Iris pigment epithelial cell (primary cell): ENCODE measurements around the gene RGS5.
"Not testable (repeated sequence)": the region's sequence is repeated elsewhere in the genome, so short reads cannot be mapped to it uniquely, and the experiment has no call there.

Experiments used
- DNase-seq: peaks from one replicate; pipeline ENCODE4 v3.0.0-alpha.2; 2011; ENCODE audit warnings: low read depth

The RGS5 gene, protein sequence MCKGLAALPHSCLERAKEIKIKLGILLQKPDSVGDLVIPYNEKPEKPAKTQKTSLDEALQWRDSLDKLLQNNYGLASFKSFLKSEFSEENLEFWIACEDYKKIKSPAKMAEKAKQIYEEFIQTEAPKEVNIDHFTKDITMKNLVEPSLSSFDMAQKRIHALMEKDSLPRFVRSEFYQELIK

DNA sequence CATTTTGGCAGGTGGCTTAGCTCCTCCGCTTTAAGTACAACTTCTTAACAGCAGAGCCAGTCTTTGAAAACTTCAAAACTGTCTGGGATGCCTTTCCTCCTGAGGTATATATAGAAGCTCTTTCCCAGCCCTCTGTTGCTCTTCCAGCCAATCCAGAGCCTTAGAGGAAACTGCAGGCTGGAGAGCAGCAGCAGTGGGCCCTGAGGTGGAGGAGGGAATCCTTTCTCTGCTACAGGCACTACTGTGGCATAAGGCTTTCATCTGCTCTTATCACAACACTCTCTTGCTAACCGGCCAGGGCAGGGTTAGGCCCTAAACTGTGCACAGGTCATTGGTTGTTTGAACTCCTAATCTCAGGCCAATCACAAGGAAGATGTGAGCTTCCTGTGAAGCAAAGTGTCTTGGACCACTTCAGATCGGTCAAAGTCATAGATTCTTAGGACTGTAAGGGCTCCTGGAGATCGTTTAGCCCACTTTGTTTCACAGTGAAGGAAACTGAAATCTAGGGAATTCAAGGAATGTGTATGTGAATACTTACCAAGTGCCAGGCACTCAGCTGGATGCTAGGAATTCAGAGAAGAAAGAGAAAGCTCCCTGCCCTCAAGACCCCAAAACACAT lies at the start of gene RGS5:
Gene RGS5 (minus strand): TSS at position 84 of the 619 bp plus-strand sequence. CDS start 81 bp downstream, at position 3.
- DNase-seq = peak; percentile 24

DNA sequence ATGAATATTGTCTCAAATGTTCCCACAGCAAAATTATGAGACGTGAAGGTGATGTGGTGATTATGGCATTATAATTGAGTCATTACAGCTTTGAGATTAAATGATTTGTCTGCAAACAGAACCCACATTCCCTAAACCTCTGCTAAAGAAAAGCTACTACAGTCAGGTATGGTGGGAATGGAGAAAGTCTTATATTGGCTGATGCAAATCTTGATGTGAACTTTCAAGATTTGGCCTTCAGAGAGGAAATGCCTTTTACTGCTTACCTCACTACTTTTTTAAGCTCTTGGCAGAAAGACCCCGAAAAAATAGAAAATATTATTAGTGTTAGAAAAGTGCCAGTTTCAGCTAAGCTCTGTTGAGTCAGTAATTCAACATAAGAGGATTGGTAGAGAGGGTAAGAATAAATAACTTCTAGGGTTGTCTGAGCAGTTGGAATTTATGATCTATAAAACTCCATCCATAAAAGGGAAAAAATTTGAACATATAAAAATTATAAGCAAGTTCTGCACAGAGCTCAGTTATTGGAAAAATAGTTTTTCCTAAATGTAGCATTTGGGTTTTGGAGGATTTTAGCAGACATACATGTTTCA lies 47.8 kb upstream of the RGS5 start:
- no peak for DNase-seq

GRCh38 chr1:163248064-163248463 lies 45.3 kb upstream of the RGS5 start:
- no peak for DNase-seq

- not testable (repeated sequence) for DNase-seq
Observed at GRCh38 chr1:163244648-163245047, 41.9 kb upstream of the RGS5 start.

- no peak for DNase-seq
Observed at GRCh38 chr1:163241746-163242145, 39.0 kb upstream of the RGS5 start.

DNA sequence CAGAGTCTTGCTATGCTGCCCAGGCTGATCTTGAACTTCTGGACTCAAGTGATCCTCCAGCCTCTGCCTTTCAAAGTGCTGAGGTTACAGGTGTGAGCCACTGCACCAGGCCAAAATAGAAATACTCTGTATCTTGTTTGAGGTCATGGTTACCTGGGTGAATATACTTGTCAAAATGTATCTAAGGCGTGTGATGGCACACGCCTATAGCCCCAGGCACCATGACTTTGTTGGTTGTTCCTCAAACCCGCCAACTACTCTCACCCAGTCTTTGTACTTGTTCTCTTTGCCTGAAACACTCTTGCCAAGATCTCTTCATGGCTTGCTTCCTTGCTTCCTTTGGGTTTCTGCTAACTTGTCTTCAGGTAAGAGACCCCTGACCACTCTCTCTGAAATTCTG lies 38.0 kb upstream of the RGS5 start:
- DNase-seq = no peak

DNA sequence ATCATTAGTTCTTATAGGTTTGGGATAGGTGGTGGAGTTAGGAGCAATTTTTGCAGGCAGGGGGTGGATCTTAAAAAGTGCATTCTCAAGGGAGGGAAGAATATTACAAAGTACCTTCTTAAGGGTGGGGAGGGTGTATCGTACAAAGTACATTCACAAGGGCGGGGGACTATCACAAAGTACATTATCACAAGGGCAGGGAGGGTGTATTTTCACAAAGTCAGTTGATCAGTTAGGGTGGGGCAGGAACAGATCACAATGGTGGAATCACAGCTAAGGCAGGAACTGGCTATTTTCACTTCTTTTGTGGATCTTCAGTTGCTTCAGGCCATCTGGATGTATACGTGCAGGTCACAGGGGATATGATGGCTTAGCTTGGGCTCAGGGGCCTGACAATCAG lies 30.9 kb upstream of the RGS5 start:
- DNase-seq = not testable (repeated sequence)

DNA sequence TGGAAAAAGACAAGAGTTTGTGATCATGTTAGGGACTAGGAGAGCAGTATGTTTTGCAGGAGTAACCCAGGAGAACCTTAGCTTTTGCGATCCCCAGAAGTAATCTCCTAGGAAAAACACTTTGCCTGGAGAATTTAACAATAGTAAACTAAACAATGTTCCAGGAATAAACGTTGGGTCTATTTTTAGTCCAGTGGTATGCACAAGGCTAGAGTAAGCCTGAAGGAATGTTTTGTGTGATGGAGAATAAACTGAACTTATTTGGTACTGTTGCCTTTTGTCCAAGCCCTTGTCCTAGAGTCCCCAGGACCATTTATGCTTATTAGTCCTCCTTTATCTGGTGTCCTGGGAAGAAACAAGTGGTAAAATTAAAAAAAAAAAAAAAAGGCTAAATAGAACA lies 28.7 kb upstream of the RGS5 start:
- peak; percentile 58 for DNase-seq

GRCh38 chr1:163230827-163231226 lies 28.1 kb upstream of the RGS5 start:
- no peak for DNase-seq

DNA sequence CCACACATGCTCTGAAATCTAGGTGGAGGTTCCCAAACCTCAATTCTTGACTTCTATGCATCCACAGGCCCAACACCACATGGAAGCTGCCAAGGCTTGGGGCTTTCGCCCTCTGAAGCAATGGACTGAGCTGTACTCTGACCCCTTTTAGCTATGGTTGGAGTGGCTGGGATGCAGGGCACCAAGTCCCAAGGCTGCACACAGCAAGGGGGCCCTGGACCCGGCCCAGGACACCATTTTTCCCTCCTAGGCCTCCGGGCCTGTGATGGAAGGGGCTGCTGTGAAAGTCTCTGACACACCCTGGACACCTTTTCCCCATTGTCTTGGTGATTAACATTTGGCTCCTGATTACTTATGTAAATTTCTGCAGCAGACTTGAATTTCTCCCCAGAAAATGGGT lies 25.6 kb upstream of the RGS5 start:
- not testable (repeated sequence) for DNase-seq

- no peak for DNase-seq
Observed at GRCh38 chr1:163227126-163227525, 24.4 kb upstream of the RGS5 start.

- DNase-seq = peak; percentile 3
Observed at GRCh38 chr1:163213626-163214025, 10.9 kb upstream of the RGS5 start.

DNA sequence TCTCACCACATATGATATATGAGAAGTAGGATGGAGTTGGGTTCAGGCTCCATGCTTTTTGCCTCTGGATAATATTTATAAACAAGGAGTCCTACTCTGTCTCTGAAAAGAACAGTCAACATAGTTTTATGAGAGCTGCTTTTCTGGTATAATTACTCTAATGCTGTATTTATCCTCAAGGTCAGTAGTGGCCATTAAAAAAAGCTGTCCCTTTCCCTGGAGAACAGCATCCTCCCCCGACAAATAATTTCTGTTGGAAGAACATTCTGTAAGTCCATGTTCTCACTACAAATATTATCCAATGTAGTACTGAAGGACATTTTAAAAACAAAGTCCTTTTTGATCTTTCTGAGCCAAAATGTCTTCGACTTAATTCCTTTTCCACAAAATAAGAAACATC lies 9.0 kb upstream of the RGS5 start:
- DNase-seq = no peak

- DNase-seq = peak; percentile 54
Observed at GRCh38 chr1:163205513-163205912, 2.8 kb upstream of the RGS5 start.

GRCh38 chr1:163203561-163203960 lies 845 bp upstream of the RGS5 start:
- DNase-seq = no peak

DNA sequence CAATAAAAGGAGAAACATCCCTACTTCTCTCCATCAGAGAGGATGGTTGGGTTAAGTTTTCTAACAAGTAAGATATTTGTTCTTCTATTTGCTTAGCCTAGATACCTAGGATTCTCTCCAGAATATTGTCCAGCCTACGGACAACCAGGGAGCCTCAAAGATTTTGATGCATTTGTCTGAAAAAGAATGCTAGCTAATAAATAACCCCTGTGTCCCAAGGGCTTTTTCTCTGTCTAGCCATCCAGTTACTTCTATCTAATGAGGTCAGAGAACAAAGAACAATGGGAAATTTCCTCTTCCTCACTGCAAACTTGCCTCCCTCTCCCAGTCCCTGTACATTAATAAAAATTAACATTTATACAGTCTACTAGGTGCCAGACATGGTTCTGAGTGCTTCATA lies 810 bp downstream of the RGS5 start:
- DNase-seq = no peak

- DNase-seq = no peak
Observed at GRCh38 chr1:163197022-163197421, 5.7 kb downstream of the RGS5 start.

GRCh38 chr1:163196449-163196787 lies 6.3 kb downstream of the RGS5 start:
- no peak for DNase-seq

DNA sequence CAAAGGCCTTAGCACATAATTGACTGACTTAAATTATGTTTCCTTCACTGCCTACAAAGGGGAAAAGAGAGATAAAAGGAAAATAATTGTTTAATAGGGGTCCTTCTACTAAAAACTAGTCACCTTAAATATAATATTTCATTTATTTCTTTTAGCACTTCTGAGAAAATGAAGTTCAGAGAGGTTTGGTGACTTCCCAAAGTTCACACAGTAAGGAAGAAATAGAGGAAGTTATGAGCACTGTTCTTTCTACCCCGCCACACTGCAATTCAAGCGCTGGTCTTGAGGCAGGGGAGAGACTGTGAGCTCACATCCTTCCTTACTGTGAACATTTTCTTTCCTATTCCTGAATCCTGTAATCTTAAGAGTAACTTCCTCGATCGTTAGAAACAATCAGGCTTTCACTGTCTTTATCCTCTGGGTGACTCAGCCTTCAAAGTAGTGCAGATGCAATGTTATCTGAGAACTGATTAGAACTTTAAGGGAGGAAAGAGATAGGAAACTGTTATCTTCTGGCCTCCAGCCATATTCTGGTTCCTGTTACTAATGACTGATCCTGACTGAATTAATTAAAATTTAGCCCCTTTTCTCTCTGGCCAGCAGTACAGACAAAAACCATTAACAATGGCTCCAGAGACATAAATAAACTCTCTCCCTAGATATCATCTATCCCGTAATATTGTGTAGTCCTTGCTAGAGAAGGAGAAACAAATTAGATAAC lies 6.8 kb downstream of the RGS5 start:
- peak; percentile 53 for DNase-seq

GRCh38 chr1:163191301-163191700 lies 11.4 kb downstream of the RGS5 start:
- no peak for DNase-seq

DNA sequence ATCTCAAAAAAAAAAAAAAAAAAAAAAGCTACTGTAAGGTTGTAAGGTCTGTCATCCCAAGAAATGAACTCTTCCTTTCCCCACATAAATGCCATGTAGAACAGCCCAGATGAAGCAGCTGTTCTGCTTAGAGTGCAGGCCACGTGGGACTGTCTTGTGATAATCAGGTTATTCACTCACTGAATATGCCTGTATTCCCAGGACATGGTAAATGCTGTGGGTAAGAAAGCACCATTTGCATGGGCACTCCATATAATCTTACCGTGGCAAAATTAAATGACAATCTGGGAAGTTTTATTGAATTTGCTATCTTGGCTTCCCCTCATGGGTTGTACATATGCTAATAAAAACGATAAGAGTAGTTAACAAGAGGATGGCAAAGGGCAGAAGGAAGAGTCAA lies 13.8 kb downstream of the RGS5 start:
- no peak for DNase-seq

DNA sequence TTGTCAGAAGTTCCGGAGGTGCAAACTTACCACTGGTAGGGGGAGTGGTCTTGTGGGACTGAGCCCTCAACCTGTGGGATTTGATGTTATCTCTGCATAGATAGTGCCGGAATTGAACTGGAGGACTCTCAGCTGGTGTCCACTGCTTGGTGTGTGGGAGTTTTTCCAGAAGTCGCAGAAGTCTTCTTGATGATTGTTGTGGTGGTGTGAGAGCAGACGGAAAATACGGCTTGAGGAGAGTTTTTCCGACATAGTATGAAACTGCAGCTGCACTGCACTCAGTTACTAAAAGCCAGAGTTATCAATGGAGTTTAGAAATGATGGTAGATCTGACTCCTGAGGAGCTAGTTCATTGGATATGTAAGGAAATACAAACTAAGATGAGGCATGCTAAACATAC lies 14.9 kb downstream of the RGS5 start:
- no peak for DNase-seq

GRCh38 chr1:163186862-163187261 lies 15.9 kb downstream of the RGS5 start:
- no peak for DNase-seq
